Ishikawa (cell line): ENCODE results near the gene SLC28A1.

Source experiments
- CEBPB ChIP-seq: IDR thresholded peaks from 2 replicates; pipeline ENCODE4 v1.6.1; 2012
- CREB1 ChIP-seq: IDR thresholded peaks from 2 replicates; pipeline ENCODE4 v1.6.1; 2012; ENCODE audit warnings: low read depth
- EP300 ChIP-seq: IDR thresholded peaks from 2 replicates; pipeline ENCODE4 v1.6.1; 2012; ENCODE audit warnings: borderline replicate concordance
- MAX ChIP-seq: IDR thresholded peaks from 2 replicates; pipeline ENCODE4 v1.6.1; 2012
- NFIC ChIP-seq: IDR thresholded peaks from 2 replicates; pipeline ENCODE4 v1.6.1; 2012
- RAD21 ChIP-seq: IDR thresholded peaks from 2 replicates; pipeline ENCODE4 v1.6.1; 2012; ENCODE audit warnings: low read depth
- REST ChIP-seq: IDR thresholded peaks from 2 replicates; pipeline ENCODE4 v1.6.1; 2012; ENCODE audit warnings: low read depth, mild to moderate bottlenecking
- TAF1 ChIP-seq: IDR thresholded peaks from 2 replicates; pipeline ENCODE4 v1.6.1; 2012; ENCODE audit warnings: low read depth, mild to moderate bottlenecking
- TEAD4 ChIP-seq: IDR thresholded peaks from 2 replicates; pipeline ENCODE4 v1.6.1; 2012
- USF1 ChIP-seq: IDR thresholded peaks from 2 replicates; pipeline ENCODE4 v1.6.1; 2012
- YY1 ChIP-seq: IDR thresholded peaks from 2 replicates; pipeline ENCODE4 v1.6.1; 2012; ENCODE audit warnings: low read depth
- ZBTB7A ChIP-seq: IDR thresholded peaks from 2 replicates; pipeline ENCODE4 v1.6.1; 2012; ENCODE audit warnings: low read depth

- TF ChIP-seq CEBPB: no peak
- TF ChIP-seq EP300: no peak
- no peak for TF ChIP-seq RAD21
- no peak for TF ChIP-seq TAF1
- no peak for TF ChIP-seq REST
- no peak for TF ChIP-seq CREB1
- no peak for TF ChIP-seq NFIC
- no peak for TF ChIP-seq ZBTB7A
- TF ChIP-seq USF1: no peak
- TF ChIP-seq YY1: no peak
- no peak for TF ChIP-seq TEAD4
- no peak for TF ChIP-seq MAX
Observed at GRCh38 chr15:84909029-84909428, 24.6 kb downstream of the SLC28A1 start.
